ENCODE data around the gene ATL1.

The ATL1 gene

GRCh38 chr14:50533241-50533705 lies 26.7 kb upstream of the ATL1 start:
- Histone ChIP-seq H3K4me2 (ENCODE audit: insufficient read depth, low read length, poor library complexity, severe bottlenecking) (peak overlapping the region; percentile 93), H3K4me1 (ENCODE audit: control insufficient read depth in 2 of 2, insufficient read depth in 1 of 2, low read depth in 1 of 2, low read length in 2 of 2) (peaks cover 3 to 7% of the 10 kb centered on the region in 2 donors), H3K4me3 (ENCODE audit: low read length in 2 of 2) (peak overlapping the region in 1 of 2 donors; percentile 86), H2BK15ac (ENCODE audit: low read length) (no peak overlapping the region), H3K18ac (ENCODE audit: low read length) (no peak overlapping the region), H3K9ac (ENCODE audit: low read depth, low read length, poor library complexity) (no peak overlapping the region), H2BK5ac (ENCODE audit: low read length) (no peak overlapping the region), H3K79me1 (ENCODE audit: low read depth, low read length) (peaks cover 8% of the 10 kb centered on the region), H4K8ac (ENCODE audit: low read depth, low read length) (no peak overlapping the region), H3K4ac (ENCODE audit: low read length) (no peak overlapping the region), H3K36me3 (replicated peaks in 1 of 2; ENCODE audit: control insufficient read depth in 2 of 2, insufficient read depth in 2 of 2, low read length in 2 of 2) (peaks cover 0 to 18% of the 10 kb centered on the region in 2 donors), H3K14ac (ENCODE audit: low read length) (no peak overlapping the region), H2AK5ac (ENCODE audit: low read depth, low read length) (no peak overlapping the region), H2BK120ac (ENCODE audit: low read depth, low read length) (no peak overlapping the region), H2AFZ (ENCODE audit: low read length) (peak overlapping the region; percentile 93), H3K27ac (replicated peaks; ENCODE audit: low read length) (no peak overlapping the region), H3K23ac (ENCODE audit: low read depth, low read length, poor library complexity) (no peak overlapping the region), H3K27me3 (ENCODE audit: control insufficient read depth in 3 of 3, insufficient read depth in 3 of 3, low read depth in 1 of 3, low read length in 3 of 3) (no peaks in the 10 kb centered on the region), H2BK12ac (ENCODE audit: low read length) (no peak overlapping the region), H4K91ac (ENCODE audit: low read depth, low read length, poor library complexity) (no peak overlapping the region), H3K9me3 (replicated peaks in 1 of 2; ENCODE audit: control insufficient read depth in 2 of 2, insufficient read depth in 1 of 2, low read depth in 1 of 2, low read length in 2 of 2) (peaks cover 0 to 9% of the 10 kb centered on the region in 2 donors)
- DNase-seq (ENCODE audit: low spot score), result no peak
- no CpG with 5 or more reads among the region's 5 CpGs for WGBS, 2 donors (ENCODE audit: extremely low coverage in 2 of 2, insufficient read length in 2 of 2, insufficient replicate concordance in 1 of 2)

DNA sequence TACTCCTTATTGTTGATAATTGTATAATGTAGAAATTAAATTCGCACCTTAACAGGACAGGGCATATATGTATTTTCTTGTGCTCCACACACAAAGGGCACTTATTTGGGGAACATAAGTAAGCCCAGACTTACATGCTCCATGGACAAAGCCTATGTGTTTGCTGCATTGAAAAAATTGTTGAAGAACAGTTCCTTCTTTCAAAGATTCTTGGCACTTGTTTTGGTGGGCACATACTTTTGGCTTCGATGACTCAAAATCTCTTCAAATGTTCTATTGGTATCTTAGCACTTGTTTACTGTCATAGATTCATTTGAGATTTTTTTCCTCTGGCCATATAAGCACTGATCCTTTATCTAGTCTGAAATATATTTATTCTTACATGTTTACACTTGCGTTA lies 26.1 kb upstream of the ATL1 start:
- Histone ChIP-seq H2BK12ac (ENCODE audit: low read length) (no peak overlapping the region), H3K4ac (ENCODE audit: low read length) (no peak overlapping the region), H3K27ac (replicated peaks; ENCODE audit: low read length) (no peak overlapping the region), H2BK15ac (ENCODE audit: low read length) (no peak overlapping the region), H2AK5ac (ENCODE audit: low read depth, low read length) (no peak overlapping the region), H3K4me3 (ENCODE audit: low read length in 2 of 2) (no peak overlapping the region), H3K23ac (ENCODE audit: low read depth, low read length, poor library complexity) (no peak overlapping the region), H3K27me3 (ENCODE audit: control insufficient read depth in 3 of 3, insufficient read depth in 3 of 3, low read depth in 1 of 3, low read length in 3 of 3) (no peaks in the 10 kb centered on the region), H2BK120ac (ENCODE audit: low read depth, low read length) (no peak overlapping the region), H3K14ac (ENCODE audit: low read length) (no peak overlapping the region), H2AFZ (ENCODE audit: low read length) (no peak overlapping the region), H3K9ac (ENCODE audit: low read depth, low read length, poor library complexity) (no peak overlapping the region), H3K36me3 (replicated peaks in 1 of 2; ENCODE audit: control insufficient read depth in 2 of 2, insufficient read depth in 2 of 2, low read length in 2 of 2) (peaks cover 0 to 12% of the 10 kb centered on the region in 2 donors), H3K9me3 (replicated peaks in 1 of 2; ENCODE audit: control insufficient read depth in 2 of 2, insufficient read depth in 1 of 2, low read depth in 1 of 2, low read length in 2 of 2) (peaks cover 0 to 9% of the 10 kb centered on the region in 2 donors), H4K8ac (ENCODE audit: low read depth, low read length) (no peak overlapping the region), H3K4me2 (ENCODE audit: insufficient read depth, low read length, poor library complexity, severe bottlenecking) (no peak overlapping the region), H2BK5ac (ENCODE audit: low read length) (no peak overlapping the region), H3K79me1 (ENCODE audit: low read depth, low read length) (peaks cover 8% of the 10 kb centered on the region), H3K18ac (ENCODE audit: low read length) (no peak overlapping the region), H3K4me1 (ENCODE audit: control insufficient read depth in 2 of 2, insufficient read depth in 1 of 2, low read depth in 1 of 2, low read length in 2 of 2) (peaks cover 3 to 7% of the 10 kb centered on the region in 2 donors), H4K91ac (ENCODE audit: low read depth, low read length, poor library complexity) (no peak overlapping the region)
- DNase-seq (ENCODE audit: low spot score), result no peak
- WGBS, 2 donors (ENCODE audit: extremely low coverage in 2 of 2, insufficient read length in 2 of 2, insufficient replicate concordance in 1 of 2), result no CpG with 5 or more reads among the region's 3 CpGs

DNA sequence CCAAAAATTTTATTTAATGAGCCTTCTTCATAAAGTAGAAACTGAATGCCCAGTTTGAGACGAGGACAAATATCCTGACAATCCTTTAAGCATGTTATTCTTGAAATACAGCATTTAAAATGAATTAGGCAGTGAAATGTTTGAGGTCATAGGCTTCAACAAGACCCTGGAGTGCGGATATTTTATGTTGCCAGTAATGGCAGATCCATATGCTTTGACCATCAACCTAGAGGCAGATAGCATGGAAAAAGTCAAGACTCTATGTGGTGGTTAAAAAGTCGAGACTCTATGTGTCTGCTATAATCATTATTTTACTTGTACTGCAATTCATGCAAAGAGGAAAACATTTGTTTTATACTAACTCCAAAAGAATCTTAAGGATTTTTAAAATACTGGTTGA lies 25.5 kb upstream of the ATL1 start:
- Histone ChIP-seq H3K36me3 (replicated peaks in 1 of 2; ENCODE audit: control insufficient read depth in 2 of 2, insufficient read depth in 2 of 2, low read length in 2 of 2) (peaks cover 0 to 6% of the 10 kb centered on the region in 2 donors), H3K27ac (replicated peaks; ENCODE audit: low read length) (no peak overlapping the region), H3K9me3 (replicated peaks in 1 of 2; ENCODE audit: control insufficient read depth in 2 of 2, insufficient read depth in 1 of 2, low read depth in 1 of 2, low read length in 2 of 2) (peaks cover 0 to 9% of the 10 kb centered on the region in 2 donors), H2AFZ (ENCODE audit: low read length) (no peak overlapping the region), H2AK5ac (ENCODE audit: low read depth, low read length) (no peak overlapping the region), H3K4me3 (ENCODE audit: low read length in 2 of 2) (no peak overlapping the region), H3K14ac (ENCODE audit: low read length) (no peak overlapping the region), H4K8ac (ENCODE audit: low read depth, low read length) (no peak overlapping the region), H3K18ac (ENCODE audit: low read length) (no peak overlapping the region), H3K27me3 (ENCODE audit: control insufficient read depth in 3 of 3, insufficient read depth in 3 of 3, low read depth in 1 of 3, low read length in 3 of 3) (no peaks in the 10 kb centered on the region), H2BK12ac (ENCODE audit: low read length) (no peak overlapping the region), H2BK15ac (ENCODE audit: low read length) (no peak overlapping the region), H3K9ac (ENCODE audit: low read depth, low read length, poor library complexity) (no peak overlapping the region), H2BK120ac (ENCODE audit: low read depth, low read length) (no peak overlapping the region), H2BK5ac (ENCODE audit: low read length) (no peak overlapping the region), H3K4me2 (ENCODE audit: insufficient read depth, low read length, poor library complexity, severe bottlenecking) (no peak overlapping the region), H3K23ac (ENCODE audit: low read depth, low read length, poor library complexity) (no peak overlapping the region), H3K79me1 (ENCODE audit: low read depth, low read length) (peaks cover 8% of the 10 kb centered on the region), H4K91ac (ENCODE audit: low read depth, low read length, poor library complexity) (no peak overlapping the region), H3K4ac (ENCODE audit: low read length) (no peak overlapping the region), H3K4me1 (ENCODE audit: control insufficient read depth in 2 of 2, insufficient read depth in 1 of 2, low read depth in 1 of 2, low read length in 2 of 2) (peaks cover 3 to 7% of the 10 kb centered on the region in 2 donors)
- DNase-seq (ENCODE audit: low spot score), result no peak
- WGBS, 2 donors (ENCODE audit: extremely low coverage in 2 of 2, insufficient read length in 2 of 2, insufficient replicate concordance in 1 of 2), result no CpG with 5 or more reads among the region's 3 CpGs

GRCh38 chr14:50534997-50535396 lies 24.9 kb upstream of the ATL1 start:
- peaks cover 0 to 9% of the 10 kb centered on the region in 2 donors for H3K9me3 ChIP-seq (replicated peaks in 1 of 2; ENCODE audit: control insufficient read depth in 2 of 2, insufficient read depth in 1 of 2, low read depth in 1 of 2, low read length in 2 of 2)
- peaks cover 0 to under 1% of the 10 kb centered on the region in 2 donors for H3K36me3 ChIP-seq (replicated peaks in 1 of 2; ENCODE audit: control insufficient read depth in 2 of 2, insufficient read depth in 2 of 2, low read length in 2 of 2)
- H3K27me3 ChIP-seq (ENCODE audit: control insufficient read depth in 3 of 3, insufficient read depth in 3 of 3, low read depth in 1 of 3, low read length in 3 of 3), result no peaks in the 10 kb centered on the region
- H2BK5ac ChIP-seq (ENCODE audit: low read length), result no peak overlapping the region
- H2BK15ac ChIP-seq (ENCODE audit: low read length), result no peak overlapping the region
- peaks cover 8% of the 10 kb centered on the region for H3K79me1 ChIP-seq (ENCODE audit: low read depth, low read length)
- WGBS, 2 donors (ENCODE audit: extremely low coverage in 2 of 2, insufficient read length in 2 of 2, insufficient replicate concordance in 1 of 2), result no CpG with 5 or more reads among the region's 1 CpG
- no peak overlapping the region for H2AK5ac ChIP-seq (ENCODE audit: low read depth, low read length)
- no peak overlapping the region for H3K4me2 ChIP-seq (ENCODE audit: insufficient read depth, low read length, poor library complexity, severe bottlenecking)
- no peak overlapping the region for H2AFZ ChIP-seq (ENCODE audit: low read length)
- H3K4ac ChIP-seq (ENCODE audit: low read length), result no peak overlapping the region
- DNase-seq (ENCODE audit: low spot score), result no peak
- no peak overlapping the region for H3K4me3 ChIP-seq (ENCODE audit: low read length in 2 of 2)
- H3K23ac ChIP-seq (ENCODE audit: low read depth, low read length, poor library complexity), result no peak overlapping the region
- no peak overlapping the region for H2BK12ac ChIP-seq (ENCODE audit: low read length)
- no peak overlapping the region for H2BK120ac ChIP-seq (ENCODE audit: low read depth, low read length)
- peaks cover under 1 to 5% of the 10 kb centered on the region in 2 donors for H3K4me1 ChIP-seq (ENCODE audit: control insufficient read depth in 2 of 2, insufficient read depth in 1 of 2, low read depth in 1 of 2, low read length in 2 of 2)
- H3K27ac ChIP-seq (replicated peaks; ENCODE audit: low read length), result no peak overlapping the region
- H3K9ac ChIP-seq (ENCODE audit: low read depth, low read length, poor library complexity), result no peak overlapping the region
- H3K18ac ChIP-seq (ENCODE audit: low read length), result no peak overlapping the region
- H3K14ac ChIP-seq (ENCODE audit: low read length), result no peak overlapping the region
- no peak overlapping the region for H4K91ac ChIP-seq (ENCODE audit: low read depth, low read length, poor library complexity)
- no peak overlapping the region for H4K8ac ChIP-seq (ENCODE audit: low read depth, low read length)

All from neuronal stem cell (in vitro differentiated cells).